ENCODE results near the gene PPP1R12B.
"Not testable (repeated sequence)": the region's sequence is repeated elsewhere in the genome, so short reads cannot be mapped to it uniquely, and the experiment has no call there.

- TF ChIP-seq CTCF (IDR thresholded peaks at IDR 0.05); TCF7L2 (IDR thresholded peaks at IDR 0.05; ENCODE audit: low read depth, low read length); POLR2AphosphoS5 (IDR thresholded peaks at IDR 0.05; ENCODE audit: low read depth, low read length); REST (IDR thresholded peaks at IDR 0.05; ENCODE audit: insufficient read depth in 1 of 2, low read depth in 2 of 2, low read length in 1 of 2); SIN3A (IDR thresholded peaks at IDR 0.05; ENCODE audit: borderline replicate concordance, insufficient read depth, low read depth, low read length): not testable (repeated sequence)
These were observed 144.6 kb downstream of the PPP1R12B start for GRCh38 chr1:202493112-202493511.

Measured in Panc1 (cell line).